HCT116 (cell line): ENCODE results near the gene ZNF724.
"Not testable (repeated sequence)": the region's sequence is repeated elsewhere in the genome, so short reads cannot be mapped to it uniquely, and the experiment has no call there.

Source experiments
- ELF1 ChIP-seq: IDR thresholded peaks from 2 replicates; pipeline ENCODE4 v1.6.1; 2012; ENCODE audit warnings: low read depth, borderline replicate concordance
- EZH2 ChIP-seq: fragments of 200-600 bp; sonication (generic); IDR thresholded peaks from 2 replicates; pipeline ENCODE4 v1.6.1; 2017; ENCODE audit warnings: antibody characterized with exemption, mixed run types
- JUND ChIP-seq: IDR thresholded peaks from 2 replicates; pipeline ENCODE4 v1.6.1; 2012
- POLR2A ChIP-seq: IDR thresholded peaks from 2 replicates; pipeline ENCODE4 v1.7.0; 2011; ENCODE audit warnings: borderline replicate concordance; ENCODE audit not compliant: insufficient read depth, insufficient read length; ENCODE audit errors: extremely low read depth
- POLR2AphosphoS5 ChIP-seq: IDR thresholded peaks from 2 replicates; pipeline ENCODE4 v1.6.1; 2011; ENCODE audit warnings: mild to moderate bottlenecking, low read depth, low read length, moderate library complexity
- SIN3A ChIP-seq: IDR thresholded peaks from 2 replicates; pipeline ENCODE4 v1.6.1; 2012; ENCODE audit warnings: low read depth
- ZFX ChIP-seq: fragments of 450-650 bp; IDR thresholded peaks from 2 replicates; pipeline ENCODE4 v1.6.1; 2017
- TF ChIP-seq, protein P1 (sequence below), 3 experiments: fragments of 200-600 bp in 1 of 3; sonication (generic) in 1 of 3; IDR thresholded peaks in 2 of 3; conservative IDR thresholded peaks in 1 of 3; 2 replicates each; pipeline ENCODE4 v1.5.1; 2012 to 2017; ENCODE audit warnings: low read depth in 2 of 3, low read length in 2 of 3, antibody characterized with exemption in 1 of 3, borderline replicate concordance in 1 of 3, control low read depth in 1 of 3, mild to moderate bottlenecking in 1 of 3, mixed read lengths in 1 of 3, mixed run types in 1 of 3, moderate library complexity in 1 of 3; ENCODE audit not compliant: insufficient read depth in 1 of 3
- TF ChIP-seq, protein P2 (sequence below): IDR thresholded peaks from 2 replicates; pipeline ENCODE4 v1.6.1; 2012

DNA sequence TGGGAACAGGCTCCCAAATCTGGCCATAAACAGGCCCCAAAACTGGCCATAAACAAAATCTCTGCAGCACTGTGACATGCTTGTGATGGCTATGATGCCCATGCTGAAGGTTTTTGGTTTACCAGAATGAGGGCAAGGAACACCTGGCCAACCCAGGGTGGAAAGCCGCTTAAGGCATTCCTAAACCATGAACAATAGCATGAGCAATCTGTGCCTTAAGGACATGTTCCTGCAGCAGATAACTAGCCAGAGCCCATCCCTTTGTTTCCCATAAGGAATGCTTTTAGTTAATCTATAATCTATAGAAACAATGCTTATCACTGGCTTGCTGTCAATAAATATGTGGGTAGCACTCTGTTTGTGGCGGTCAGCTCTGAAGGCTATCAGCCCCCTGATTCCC lies 35.1 kb upstream of the ZNF724 start:
- not testable (repeated sequence) for TF ChIP-seq POLR2A, SIN3A, ZFX, EZH2, POLR2AphosphoS5, ELF1, JUND
- TF ChIP-seq, protein P1, sequence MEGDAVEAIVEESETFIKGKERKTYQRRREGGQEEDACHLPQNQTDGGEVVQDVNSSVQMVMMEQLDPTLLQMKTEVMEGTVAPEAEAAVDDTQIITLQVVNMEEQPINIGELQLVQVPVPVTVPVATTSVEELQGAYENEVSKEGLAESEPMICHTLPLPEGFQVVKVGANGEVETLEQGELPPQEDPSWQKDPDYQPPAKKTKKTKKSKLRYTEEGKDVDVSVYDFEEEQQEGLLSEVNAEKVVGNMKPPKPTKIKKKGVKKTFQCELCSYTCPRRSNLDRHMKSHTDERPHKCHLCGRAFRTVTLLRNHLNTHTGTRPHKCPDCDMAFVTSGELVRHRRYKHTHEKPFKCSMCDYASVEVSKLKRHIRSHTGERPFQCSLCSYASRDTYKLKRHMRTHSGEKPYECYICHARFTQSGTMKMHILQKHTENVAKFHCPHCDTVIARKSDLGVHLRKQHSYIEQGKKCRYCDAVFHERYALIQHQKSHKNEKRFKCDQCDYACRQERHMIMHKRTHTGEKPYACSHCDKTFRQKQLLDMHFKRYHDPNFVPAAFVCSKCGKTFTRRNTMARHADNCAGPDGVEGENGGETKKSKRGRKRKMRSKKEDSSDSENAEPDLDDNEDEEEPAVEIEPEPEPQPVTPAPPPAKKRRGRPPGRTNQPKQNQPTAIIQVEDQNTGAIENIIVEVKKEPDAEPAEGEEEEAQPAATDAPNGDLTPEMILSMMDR (IDR thresholded peaks at IDR 0.05 in 2 of 3, conservative IDR thresholded peaks at IDR 0.05 in 1 of 3; ENCODE audit: borderline replicate concordance in 1 of 3, insufficient read depth in 1 of 3, low read depth in 2 of 3, low read length in 2 of 3), result not testable (repeated sequence)
- TF ChIP-seq, protein P2, sequence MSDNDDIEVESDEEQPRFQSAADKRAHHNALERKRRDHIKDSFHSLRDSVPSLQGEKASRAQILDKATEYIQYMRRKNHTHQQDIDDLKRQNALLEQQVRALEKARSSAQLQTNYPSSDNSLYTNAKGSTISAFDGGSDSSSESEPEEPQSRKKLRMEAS, result not testable (repeated sequence)
